ENCODE measurements around the gene CALD1.

Gene CALD1

GRCh38 chr7:134907000-134907399 lies 127.6 kb downstream of the CALD1 start:
- H3K27ac ChIP-seq = no peak overlapping the region
- no peak for TF ChIP-seq CTCF (IDR thresholded peaks at IDR 0.05)
- no peak for TF ChIP-seq ZFX (IDR thresholded peaks at IDR 0.05; ENCODE audit: borderline replicate concordance)

GRCh38 chr7:134907639-134908038 lies 128.2 kb downstream of the CALD1 start:
- H3K27ac ChIP-seq = no peak overlapping the region
- TF ChIP-seq CTCF (IDR thresholded peaks at IDR 0.05) (no peak), ZFX (IDR thresholded peaks at IDR 0.05; ENCODE audit: borderline replicate concordance) (no peak)

DNA sequence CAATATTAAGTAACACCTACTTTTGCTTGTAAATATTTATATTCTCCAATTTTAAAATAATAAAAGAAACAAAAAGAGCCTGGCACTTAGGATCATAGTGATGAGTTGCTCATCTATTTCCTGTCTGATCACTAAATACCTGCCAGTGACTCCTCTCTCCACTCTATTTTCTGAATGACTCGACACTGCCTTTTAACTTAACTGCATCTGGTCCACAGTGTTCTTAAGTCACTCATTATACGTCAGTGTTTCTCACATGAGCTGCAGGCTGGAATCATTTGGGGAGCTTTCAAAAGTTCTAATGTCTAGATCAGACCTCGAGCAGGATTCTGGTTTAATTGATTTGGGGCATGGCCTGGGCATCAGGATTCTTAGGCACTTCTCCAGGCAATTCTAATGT lies 128.9 kb downstream of the CALD1 start:
- TF ChIP-seq ZFX (IDR thresholded peaks at IDR 0.05; ENCODE audit: borderline replicate concordance) (no peak), CTCF (IDR thresholded peaks at IDR 0.05) (no peak)
- no peak overlapping the region for H3K27ac ChIP-seq

GRCh38 chr7:134910214-134910890 lies 130.9 kb downstream of the CALD1 start:
- no peak for TF ChIP-seq ZFX (IDR thresholded peaks at IDR 0.05; ENCODE audit: borderline replicate concordance)
- no peak for TF ChIP-seq CTCF (IDR thresholded peaks at IDR 0.05)
- H3K27ac ChIP-seq = peak overlapping the region; percentile 59

- peak overlapping the region; percentile 59 for H3K27ac ChIP-seq
- TF ChIP-seq ZFX (IDR thresholded peaks at IDR 0.05; ENCODE audit: borderline replicate concordance) (no peak), CTCF (IDR thresholded peaks at IDR 0.05) (no peak)
Measured at GRCh38 chr7:134910968-134911367, 131.5 kb downstream of the CALD1 start.

DNA sequence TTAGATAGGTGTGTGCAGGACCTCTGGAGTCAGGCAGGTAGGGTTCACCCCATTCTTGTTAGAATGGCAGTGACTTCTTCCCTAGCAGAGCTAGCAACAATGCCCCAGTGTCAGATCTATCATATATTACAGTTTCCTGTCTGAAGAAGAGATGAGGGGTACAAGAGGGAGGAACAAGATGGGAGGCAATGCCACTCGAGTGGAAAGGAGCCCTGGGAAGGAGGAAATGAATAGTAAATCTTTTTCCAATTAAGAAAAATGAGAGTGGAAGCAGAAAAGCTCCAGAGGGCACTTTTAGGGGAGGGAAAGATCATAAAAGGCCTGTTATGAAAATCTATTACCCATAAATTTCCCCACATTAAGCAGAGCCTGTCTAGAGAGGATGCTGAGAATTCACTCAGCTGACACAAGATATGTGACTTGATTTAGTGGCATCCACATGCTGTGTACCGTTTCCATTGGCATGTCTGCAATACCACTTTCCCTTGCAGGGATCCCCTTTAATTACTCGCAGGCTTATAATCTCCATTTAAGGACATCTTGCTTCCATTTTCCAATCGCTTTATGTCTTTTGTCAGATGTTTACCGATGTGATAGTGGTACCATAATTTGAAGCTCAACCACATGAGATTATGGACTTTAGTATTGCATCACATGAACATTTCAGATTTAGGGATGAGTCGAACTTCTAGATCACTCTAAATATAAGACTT lies 136.9 kb downstream of the CALD1 start:
- no peak overlapping the region for H3K27ac ChIP-seq
- TF ChIP-seq ZFX (IDR thresholded peaks at IDR 0.05; ENCODE audit: borderline replicate concordance) (no peak), CTCF (IDR thresholded peaks at IDR 0.05) (no peak)

GRCh38 chr7:134919240-134919641 lies 139.8 kb downstream of the CALD1 start:
- no peak overlapping the region for H3K27ac ChIP-seq
- TF ChIP-seq ZFX (IDR thresholded peaks at IDR 0.05; ENCODE audit: borderline replicate concordance) (no peak), CTCF (IDR thresholded peaks at IDR 0.05) (no peak)
